Measurements from ENCODE around the gene CADM4. TPM values are rescaled to one million over a fixed set of nuclear protein-coding genes. Genes with fewer than 3 reads are reported as not detected.

The CADM4 gene
- total RNA-seq, 3 donors from 2014 or later = 1.2 to 26.2 (median 3.4) TPM

- no peak for DNase-seq
- H3K4me3 ChIP-seq = no peak overlapping the region
- intact Hi-C loops (cut with DNase I, micrococcal nuclease) = no loop called here
- no peak for ATAC-seq
- H3K9me3 ChIP-seq = no peaks in the 10 kb centered on the region
- TF ChIP-seq, protein P1, sequence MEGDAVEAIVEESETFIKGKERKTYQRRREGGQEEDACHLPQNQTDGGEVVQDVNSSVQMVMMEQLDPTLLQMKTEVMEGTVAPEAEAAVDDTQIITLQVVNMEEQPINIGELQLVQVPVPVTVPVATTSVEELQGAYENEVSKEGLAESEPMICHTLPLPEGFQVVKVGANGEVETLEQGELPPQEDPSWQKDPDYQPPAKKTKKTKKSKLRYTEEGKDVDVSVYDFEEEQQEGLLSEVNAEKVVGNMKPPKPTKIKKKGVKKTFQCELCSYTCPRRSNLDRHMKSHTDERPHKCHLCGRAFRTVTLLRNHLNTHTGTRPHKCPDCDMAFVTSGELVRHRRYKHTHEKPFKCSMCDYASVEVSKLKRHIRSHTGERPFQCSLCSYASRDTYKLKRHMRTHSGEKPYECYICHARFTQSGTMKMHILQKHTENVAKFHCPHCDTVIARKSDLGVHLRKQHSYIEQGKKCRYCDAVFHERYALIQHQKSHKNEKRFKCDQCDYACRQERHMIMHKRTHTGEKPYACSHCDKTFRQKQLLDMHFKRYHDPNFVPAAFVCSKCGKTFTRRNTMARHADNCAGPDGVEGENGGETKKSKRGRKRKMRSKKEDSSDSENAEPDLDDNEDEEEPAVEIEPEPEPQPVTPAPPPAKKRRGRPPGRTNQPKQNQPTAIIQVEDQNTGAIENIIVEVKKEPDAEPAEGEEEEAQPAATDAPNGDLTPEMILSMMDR (IDR thresholded peaks at IDR 0.05) = no peak
- H3K36me3 ChIP-seq (ENCODE audit: low read depth) = no peaks in the 10 kb centered on the region
- H3K4me1 ChIP-seq (ENCODE audit: low read depth) = peaks cover 6% of the 10 kb centered on the region
These were observed 3.7 kb upstream of the CADM4 start for GRCh38 chr19:43643326-43643725.

- intact Hi-C loops (cut with DNase I, micrococcal nuclease) = no loop called here
- DNase-seq (no peak), ATAC-seq (no peak)
- no peaks in the 10 kb centered on the region for H3K36me3 ChIP-seq (ENCODE audit: low read depth)
- H3K4me3 ChIP-seq = no peak overlapping the region
- TF ChIP-seq, protein P1 (IDR thresholded peaks at IDR 0.05) = no peak
- peaks cover 6% of the 10 kb centered on the region for H3K4me1 ChIP-seq (ENCODE audit: low read depth)
- no peaks in the 10 kb centered on the region for H3K9me3 ChIP-seq
These were observed 2.9 kb upstream of the CADM4 start for GRCh38 chr19:43642531-43642930.

GRCh38 chr19:43641333-43641732 is 1.7 kb upstream of the CADM4 start:
- Histone ChIP-seq H3K4me1 (ENCODE audit: low read depth) (peaks cover 6% of the 10 kb centered on the region), H3K36me3 (ENCODE audit: low read depth) (no peaks in the 10 kb centered on the region), H3K4me3 (no peak overlapping the region), H3K9me3 (no peaks in the 10 kb centered on the region)
- ATAC-seq (no peak), DNase-seq (no peak)
- intact Hi-C loops (cut with DNase I, micrococcal nuclease) = no loop called here
- TF ChIP-seq, protein P1 (IDR thresholded peaks at IDR 0.05) = no peak

- ATAC-seq (peak; percentile 4), DNase-seq (no peak)
- intact Hi-C loops (cut with DNase I, micrococcal nuclease) = no loop called here
- no peaks in the 10 kb centered on the region for H3K9me3 ChIP-seq
- peaks cover 6% of the 10 kb centered on the region for H3K4me1 ChIP-seq (ENCODE audit: low read depth)
- no peaks in the 10 kb centered on the region for H3K36me3 ChIP-seq (ENCODE audit: low read depth)
- H3K4me3 ChIP-seq = no peak overlapping the region
- TF ChIP-seq, protein P1 (IDR thresholded peaks at IDR 0.05) = no peak
These were observed 741 bp upstream of the CADM4 start for GRCh38 chr19:43640424-43640757.

DNA sequence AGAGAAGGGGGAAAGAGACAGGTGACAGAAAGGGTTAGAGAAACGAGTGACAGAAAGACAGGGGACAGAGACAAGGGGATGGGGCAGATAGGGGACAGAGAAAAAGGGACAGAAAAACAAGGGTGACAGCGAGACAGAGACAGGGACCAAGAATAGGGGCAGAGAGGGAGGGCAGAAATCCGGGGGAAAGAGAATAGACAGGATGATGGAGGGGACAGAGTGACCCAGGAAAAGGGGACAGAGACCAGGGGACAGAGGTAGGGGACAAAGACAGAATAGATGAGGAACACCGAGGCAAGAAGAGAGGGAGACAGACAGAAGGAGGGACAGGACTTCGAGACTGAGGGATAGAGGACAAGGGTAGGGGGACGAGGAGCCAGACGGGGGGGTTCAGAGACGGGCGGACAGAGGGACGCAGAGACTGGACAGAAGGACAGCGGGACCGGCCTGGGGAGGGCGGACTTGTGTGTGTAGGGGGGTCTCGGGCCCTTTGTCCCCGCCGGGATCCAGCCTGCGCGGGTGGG is 593 bp downstream of the CADM4 start:
- Histone ChIP-seq H3K4me3 (no peak overlapping the region), H3K9me3 (no peaks in the 10 kb centered on the region), H3K4me1 (ENCODE audit: low read depth) (peaks cover 6% of the 10 kb centered on the region), H3K36me3 (ENCODE audit: low read depth) (no peaks in the 10 kb centered on the region)
- no peak for ATAC-seq
- TF ChIP-seq, protein P1 (IDR thresholded peaks at IDR 0.05) = no peak
- intact Hi-C loops (cut with DNase I, micrococcal nuclease) = loop anchor here in 1 of 2 donors (10.0 kb wide), 1 partner anchor 84 kb away; no protein-coding TSS in a partner anchor
- DNase-seq = no peak

All from mucosa of descending colon (tissue), 3 donors.